DND-41 (cell line): ENCODE results near the gene RGPD6.
A peak's percentile ranks its signal among the peaks of the same experiment; 100 is the strongest.
"Not testable (repeated sequence)": the region's sequence is repeated elsewhere in the genome, so short reads cannot be mapped to it uniquely, and the experiment has no call there.

Source experiments
- ATAC-seq: fragments of 200-7000 bp; cut with Tn5 transposase; 3 replicates; pipeline ENCODE4 v1.9.1; 2021; ENCODE audit warnings: low read depth; ENCODE audit not compliant: insufficient read depth
- DNase-seq: peaks from one replicate; pipeline ENCODE4 v3.0.0-alpha.2; 2020
- H2AFZ ChIP-seq: 2 replicates; pipeline ENCODE4 v1.6.0; 2012; ENCODE audit warnings: low read depth, low read length
- H3K27ac ChIP-seq: 2 replicates; pipeline ENCODE4 v1.5.1; 2012; ENCODE audit warnings: low read length, inconsistent platforms
- H3K27me3 ChIP-seq: fragments of 200-600 bp; sonication (generic); 2 replicates; pipeline ENCODE4 v1.6.0; 2012; ENCODE audit warnings: low read length, mild to moderate bottlenecking, inconsistent platforms; ENCODE audit not compliant: insufficient read depth, poor library complexity
- H3K36me3 ChIP-seq: 2 replicates; pipeline ENCODE4 v1.5.1; 2012; ENCODE audit warnings: low read length, inconsistent platforms; ENCODE audit not compliant: insufficient read depth
- H3K4me1 ChIP-seq: 2 replicates; pipeline ENCODE4 v1.5.1; 2012; ENCODE audit warnings: mild to moderate bottlenecking, low read length; ENCODE audit not compliant: insufficient read depth
- H3K4me2 ChIP-seq: 2 replicates; pipeline ENCODE4 v1.6.0; 2012; ENCODE audit warnings: mild to moderate bottlenecking, moderate library complexity, low read length, inconsistent platforms; ENCODE audit not compliant: insufficient read depth
- H3K4me3 ChIP-seq, 2 experiments: fragments of 200-600 bp in 1 of 2; shearing (Covaris generic) in 1 of 2; 2 replicates each; pipeline ENCODE4 v1.5.1; 2012 to 2016; ENCODE audit warnings: inconsistent platforms in 2 of 2, low read length in 2 of 2, mild to moderate bottlenecking in 2 of 2, low read depth in 1 of 2, moderate library complexity in 1 of 2
- H3K79me2 ChIP-seq: 2 replicates; pipeline ENCODE4 v1.6.0; 2012; ENCODE audit warnings: low read length, inconsistent platforms; ENCODE audit not compliant: insufficient read depth
- H3K9ac ChIP-seq: 2 replicates; pipeline ENCODE4 v1.6.0; 2012; ENCODE audit warnings: low read depth, mild to moderate bottlenecking, inconsistent platforms, low read length, moderate library complexity
- H3K9me3 ChIP-seq: 2 replicates; pipeline ENCODE4 v1.5.1; 2012; ENCODE audit warnings: low read length, moderate library complexity, mild to moderate bottlenecking, inconsistent platforms; ENCODE audit not compliant: insufficient read depth, severe bottlenecking
- H4K20me1 ChIP-seq: 2 replicates; pipeline ENCODE4 v1.6.0; 2012; ENCODE audit warnings: low read length; ENCODE audit not compliant: insufficient read depth

RGPD6 gene

GRCh38 chr2:110603917-110604591 lies 27.0 kb upstream of the RGPD6 start:
- not testable (repeated sequence) for ATAC-seq, H3K9me3 ChIP-seq, H3K9ac ChIP-seq, H2AFZ ChIP-seq, H4K20me1 ChIP-seq, DNase-seq, H3K36me3 ChIP-seq, H3K4me1 ChIP-seq, H3K4me3 ChIP-seq, H3K79me2 ChIP-seq, H3K4me2 ChIP-seq, H3K27me3 ChIP-seq, H3K27ac ChIP-seq

DNA sequence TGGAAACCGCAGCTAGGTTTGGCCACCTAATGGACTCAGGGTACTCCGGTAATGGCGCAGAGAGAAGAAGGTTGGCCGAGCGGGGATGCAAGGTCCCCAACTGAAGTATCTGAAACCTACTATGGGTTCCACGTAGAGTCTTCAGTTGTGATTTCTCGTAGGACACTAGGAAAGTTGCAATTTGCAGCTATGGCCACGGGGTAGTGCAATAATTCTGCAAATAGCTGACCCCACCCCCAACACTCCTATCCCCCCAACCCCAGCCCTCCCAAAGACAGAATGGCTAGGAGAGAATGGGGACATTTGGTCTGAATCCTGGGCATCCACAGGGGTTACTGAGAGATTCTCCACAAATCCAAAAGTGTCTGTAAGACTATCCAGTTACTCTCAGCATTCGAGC lies 25.1 kb upstream of the RGPD6 start:
- H3K36me3 ChIP-seq, H3K27ac ChIP-seq, H3K4me3 ChIP-seq, H3K79me2 ChIP-seq, H3K4me2 ChIP-seq, H2AFZ ChIP-seq, ATAC-seq, H3K27me3 ChIP-seq, H3K9me3 ChIP-seq, H3K9ac ChIP-seq, DNase-seq, H3K4me1 ChIP-seq, H4K20me1 ChIP-seq: not testable (repeated sequence)

DNA sequence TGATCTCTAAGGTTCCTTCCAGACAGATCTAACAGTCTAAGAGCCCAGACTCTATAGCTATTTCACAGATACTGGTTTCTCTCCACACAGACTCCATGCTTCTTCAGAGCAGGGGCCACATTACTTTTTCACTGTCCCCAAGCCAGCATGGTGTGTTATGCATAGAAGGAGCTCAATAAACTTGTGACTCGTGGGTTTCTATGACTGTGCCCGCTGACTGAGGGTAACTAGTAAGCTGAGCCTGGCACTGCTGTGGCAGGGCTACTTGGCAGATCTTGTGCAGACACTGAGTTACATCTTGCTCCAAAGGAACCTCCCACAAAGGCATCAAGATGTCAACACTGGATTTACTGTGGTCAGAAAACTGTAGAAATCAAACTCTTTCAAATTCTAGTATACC lies 15.0 kb upstream of the RGPD6 start:
- not testable (repeated sequence) for H3K27ac ChIP-seq, H4K20me1 ChIP-seq, H2AFZ ChIP-seq, H3K9ac ChIP-seq, H3K4me1 ChIP-seq, ATAC-seq, H3K9me3 ChIP-seq, DNase-seq, H3K36me3 ChIP-seq, H3K79me2 ChIP-seq, H3K4me3 ChIP-seq, H3K4me2 ChIP-seq, H3K27me3 ChIP-seq

- H3K4me3 ChIP-seq, H3K36me3 ChIP-seq, H3K27me3 ChIP-seq, H3K9me3 ChIP-seq, H3K4me1 ChIP-seq, H3K27ac ChIP-seq, H4K20me1 ChIP-seq, ATAC-seq, DNase-seq, H3K9ac ChIP-seq, H3K79me2 ChIP-seq, H3K4me2 ChIP-seq, H2AFZ ChIP-seq: not testable (repeated sequence)
Measured at GRCh38 chr2:110589677-110590330, 12.8 kb upstream of the RGPD6 start.

DNA sequence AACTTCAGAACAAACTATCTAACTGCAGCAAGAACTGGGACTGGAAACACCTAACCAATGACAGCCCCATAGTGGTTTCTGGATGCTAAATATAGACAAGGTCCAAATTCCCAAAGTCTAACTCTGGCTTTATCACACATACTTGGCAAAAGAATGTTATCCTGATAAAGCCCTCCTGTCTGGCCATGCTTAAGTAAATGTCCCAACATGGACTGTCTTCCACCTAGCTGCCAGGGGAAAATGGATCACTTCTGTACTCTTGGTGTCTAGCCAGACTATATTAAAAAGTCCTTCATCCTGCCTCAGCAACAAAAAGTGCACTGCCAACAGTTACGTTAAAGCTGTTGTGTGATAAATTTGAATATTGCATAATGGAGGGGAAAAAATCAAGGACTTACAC lies 11.5 kb upstream of the RGPD6 start:
- H3K9me3 ChIP-seq, H4K20me1 ChIP-seq, H3K4me1 ChIP-seq, DNase-seq, H3K27ac ChIP-seq, H3K4me2 ChIP-seq, ATAC-seq, H3K4me3 ChIP-seq, H3K9ac ChIP-seq, H3K79me2 ChIP-seq, H3K36me3 ChIP-seq, H3K27me3 ChIP-seq, H2AFZ ChIP-seq: not testable (repeated sequence)

- H3K9ac ChIP-seq, ATAC-seq, H4K20me1 ChIP-seq, H3K4me2 ChIP-seq, H3K27ac ChIP-seq, H3K79me2 ChIP-seq, H3K9me3 ChIP-seq, H3K4me3 ChIP-seq, H3K4me1 ChIP-seq, H3K27me3 ChIP-seq, DNase-seq, H2AFZ ChIP-seq, H3K36me3 ChIP-seq: not testable (repeated sequence)
Measured at GRCh38 chr2:110579216-110579965, 2.4 kb upstream of the RGPD6 start.

GRCh38 chr2:110578429-110578828 lies 1.4 kb upstream of the RGPD6 start:
- H3K9ac ChIP-seq, H4K20me1 ChIP-seq, H3K4me3 ChIP-seq, H3K9me3 ChIP-seq, H3K79me2 ChIP-seq, H3K4me2 ChIP-seq, DNase-seq, H2AFZ ChIP-seq, H3K4me1 ChIP-seq, H3K27ac ChIP-seq, H3K27me3 ChIP-seq, H3K36me3 ChIP-seq: not testable (repeated sequence)
- ATAC-seq, result peak; percentile 54

GRCh38 chr2:110499755-110500377 lies 77.2 kb downstream of the RGPD6 start:
- not testable (repeated sequence) for H4K20me1 ChIP-seq, DNase-seq, H3K27me3 ChIP-seq, H3K9me3 ChIP-seq, H2AFZ ChIP-seq, H3K4me3 ChIP-seq, H3K9ac ChIP-seq, H3K27ac ChIP-seq, H3K79me2 ChIP-seq, H3K4me2 ChIP-seq, H3K4me1 ChIP-seq, H3K36me3 ChIP-seq
- peak; percentile 89 for ATAC-seq
